HL-60/S4 treated with retinoic acid at 250 ng/mL for 4 days and 3 days (cell line): Measurements from ENCODE around the gene ELMOD3.
"Not testable (repeated sequence)": the region's sequence is repeated elsewhere in the genome, so short reads cannot be mapped to it uniquely, and the experiment has no call there.

Source experiments
- in situ Hi-C: fragments of 300-500 bp; cut with MboI; formaldehyde crosslinking; loops from 2 replicates; pipeline ENCODE4 v1.7.0; 2022; ENCODE audit warnings: low sequenced_read_pairs

ELMOD3 gene

GRCh38 chr2:85371045-85371444 lies 16.5 kb downstream of the ELMOD3 start:
- in situ Hi-C loops, result no loop called here

GRCh38 chr2:85376291-85377065 lies 21.9 kb downstream of the ELMOD3 start:
- in situ Hi-C loops, result no loop called here

- in situ Hi-C loops, result no loop called here
Measured at GRCh38 chr2:85377083-85377482, 22.5 kb downstream of the ELMOD3 start.

GRCh38 chr2:85378257-85378656 lies 23.7 kb downstream of the ELMOD3 start:
- in situ Hi-C loops, result no loop called here

GRCh38 chr2:85380048-85380447 lies 25.5 kb downstream of the ELMOD3 start:
- in situ Hi-C loops, result no loop called here

- in situ Hi-C loops, result not testable (repeated sequence)
Measured at GRCh38 chr2:85383151-85383550, 28.6 kb downstream of the ELMOD3 start.

GRCh38 chr2:85383850-85384249 lies 29.3 kb downstream of the ELMOD3 start:
- in situ Hi-C loops, result no loop called here

- in situ Hi-C loops, result no loop called here
Measured at GRCh38 chr2:85385746-85386145, 31.2 kb downstream of the ELMOD3 start.

GRCh38 chr2:85387754-85388153 lies 33.2 kb downstream of the ELMOD3 start:
- in situ Hi-C loops, result no loop called here

- in situ Hi-C loops, result no loop called here
Measured at GRCh38 chr2:85388878-85389538, 34.4 kb downstream of the ELMOD3 start.

- in situ Hi-C loops, result no loop called here
Measured at GRCh38 chr2:85390941-85391669, 36.5 kb downstream of the ELMOD3 start.

GRCh38 chr2:85393836-85394235 lies 39.3 kb downstream of the ELMOD3 start:
- in situ Hi-C loops, result no loop called here

GRCh38 chr2:85394261-85394681 lies 39.7 kb downstream of the ELMOD3 start:
- in situ Hi-C loops, result no loop called here

GRCh38 chr2:85394976-85395375 lies 40.4 kb downstream of the ELMOD3 start:
- in situ Hi-C loops, result no loop called here

GRCh38 chr2:85395912-85396475 lies 41.4 kb downstream of the ELMOD3 start:
- in situ Hi-C loops, result no loop called here

GRCh38 chr2:85396531-85397470 lies 42.2 kb downstream of the ELMOD3 start:
- in situ Hi-C loops, result no loop called here

GRCh38 chr2:85397925-85398331 lies 43.4 kb downstream of the ELMOD3 start:
- in situ Hi-C loops, result no loop called here

- in situ Hi-C loops, result no loop called here
Measured at GRCh38 chr2:85398426-85399182, 44.0 kb downstream of the ELMOD3 start.

GRCh38 chr2:85399183-85399455 lies 44.5 kb downstream of the ELMOD3 start:
- in situ Hi-C loops, result no loop called here

- in situ Hi-C loops, result loop anchor here (25.0 kb wide), 1 partner anchor 412 kb away; no protein-coding TSS in a partner anchor
Measured at GRCh38 chr2:85400023-85400422, 45.5 kb downstream of the ELMOD3 start.
